DOHH2 (cell line): ENCODE results near the gene PDE4B.

ENCODE experiments used
- CTCF ChIP-seq: fragments of 200-600 bp; sonication (generic); IDR thresholded peaks from one replicate; pipeline ENCODE4 v1.5.1; 2014; ENCODE audit warnings: antibody characterized with exemption, mild to moderate bottlenecking, low read depth, low read length; ENCODE audit not compliant: poor library complexity, severe bottlenecking
- EZH2phosphoT487 ChIP-seq: fragments of 200-600 bp; sonication (generic); IDR thresholded peaks from 2 replicates; pipeline ENCODE4 v1.6.1; 2017; ENCODE audit warnings: borderline replicate concordance, mild to moderate bottlenecking, antibody characterized with exemption, low read length, moderate library complexity, mixed read lengths

GRCh38 chr1:66348776-66349175 is 556.1 kb downstream of the PDE4B start:
- TF ChIP-seq CTCF (no peak), EZH2phosphoT487 (no peak)
